MM.1S (cell line): ENCODE measurements around the gene SPATA25.

ENCODE experiments used
- DNase-seq: peaks from one replicate; pipeline ENCODE4 v3.0.0-alpha.2; 2015
- H2AFZ ChIP-seq: fragments of 300-600 bp; sonication (generic); 2 replicates; pipeline ENCODE4 v1.6.0; 2016; ENCODE audit warnings: antibody characterized with exemption, low read length
- H3F3A ChIP-seq: fragments of 300-600 bp; sonication (generic); 2 replicates; pipeline ENCODE4 v1.6.1; 2016; ENCODE audit warnings: mild to moderate bottlenecking, antibody characterized with exemption, low read length, moderate library complexity, mixed read lengths; ENCODE audit not compliant: insufficient read depth
- H3K27ac ChIP-seq: fragments of 300-600 bp; sonication (generic); 2 replicates; pipeline ENCODE4 v1.5.1; 2016; ENCODE audit warnings: mild to moderate bottlenecking, low read length
- H3K27me3 ChIP-seq: fragments of 300-600 bp; sonication (generic); replicated peaks from 2 replicates; pipeline ENCODE4 v1.6.0; 2016; ENCODE audit warnings: low read length; ENCODE audit not compliant: insufficient read depth
- H3K36me3 ChIP-seq: fragments of 300-600 bp; sonication (generic); replicated peaks from 2 replicates; pipeline ENCODE4 v1.6.1; 2016; ENCODE audit warnings: mild to moderate bottlenecking, low read length, mixed read lengths; ENCODE audit not compliant: insufficient read depth
- H3K4me1 ChIP-seq: fragments of 300-600 bp; sonication (generic); 2 replicates; pipeline ENCODE4 v1.6.1; 2016; ENCODE audit warnings: low read length, mixed read lengths
- H3K4me2 ChIP-seq: fragments of 300-600 bp; sonication (generic); 2 replicates; pipeline ENCODE4 v1.6.0; 2016; ENCODE audit warnings: low read depth, low read length
- H3K4me3 ChIP-seq: fragments of 300-600 bp; sonication (generic); 2 replicates; pipeline ENCODE4 v1.5.1; 2016; ENCODE audit warnings: low read length, mixed read lengths
- H3K79me2 ChIP-seq: fragments of 300-600 bp; sonication (generic); 2 replicates; pipeline ENCODE4 v1.6.1; 2016; ENCODE audit warnings: mixed run types, low read length, mixed read lengths
- H3K9ac ChIP-seq: fragments of 300-600 bp; sonication (generic); 2 replicates; pipeline ENCODE4 v1.6.1; 2016; ENCODE audit warnings: low read length, mixed read lengths
- H3K9me2 ChIP-seq: fragments of 300-600 bp; sonication (generic); replicated peaks from 2 replicates; pipeline ENCODE4 v1.6.1; 2016; ENCODE audit warnings: mild to moderate bottlenecking, low read length, mixed read lengths; ENCODE audit not compliant: insufficient read depth
- H3K9me3 ChIP-seq: fragments of 300-600 bp; sonication (generic); replicated peaks from 2 replicates; pipeline ENCODE4 v1.6.1; 2016; ENCODE audit warnings: mild to moderate bottlenecking, low read length, mixed read lengths; ENCODE audit not compliant: insufficient read depth
- H4K20me1 ChIP-seq: fragments of 300-600 bp; sonication (generic); 2 replicates; pipeline ENCODE4 v1.6.1; 2016; ENCODE audit warnings: mild to moderate bottlenecking, low read length, moderate library complexity, mixed read lengths; ENCODE audit not compliant: insufficient read depth
- CTCF ChIP-seq: fragments of 300-600 bp; sonication (generic); IDR thresholded peaks from 2 replicates; pipeline ENCODE4 v1.5.1; 2016; ENCODE audit warnings: antibody characterized with exemption, low read length, mixed read lengths
- EZH2 ChIP-seq: fragments of 300-600 bp; sonication (generic); optimal IDR thresholded peaks from 2 replicates; pipeline ENCODE3; 2017; ENCODE audit warnings: low read depth, mild to moderate bottlenecking, antibody characterized with exemption, low read length, mixed read lengths
- EZH2phosphoT487 ChIP-seq: fragments of 300-600 bp; sonication (generic); IDR thresholded peaks from 2 replicates; pipeline ENCODE4 v1.6.1; 2018; ENCODE audit warnings: antibody characterized with exemption, low read length

SPATA25 gene

GRCh38 chr20:45924391-45925261 lies 37.2 kb upstream of the SPATA25 start:
- H3K79me2 ChIP-seq: no peaks in the 10 kb centered on the region
- no peaks in the 10 kb centered on the region for H3F3A ChIP-seq
- H2AFZ ChIP-seq: no peak overlapping the region
- H3K4me1 ChIP-seq: no peaks in the 10 kb centered on the region
- H3K27me3 ChIP-seq: no peaks in the 10 kb centered on the region
- no peak for TF ChIP-seq EZH2phosphoT487
- TF ChIP-seq EZH2: no peak
- TF ChIP-seq CTCF: no peak
- H4K20me1 ChIP-seq: no peaks in the 10 kb centered on the region
- H3K27ac ChIP-seq: no peak overlapping the region
- no peaks in the 10 kb centered on the region for H3K9me3 ChIP-seq
- H3K9ac ChIP-seq: no peak overlapping the region
- H3K4me3 ChIP-seq: no peak overlapping the region
- no peaks in the 10 kb centered on the region for H3K36me3 ChIP-seq
- DNase-seq: no peak
- no peak overlapping the region for H3K4me2 ChIP-seq
- no peaks in the 10 kb centered on the region for H3K9me2 ChIP-seq

- Histone ChIP-seq H3K27me3 (no peaks in the 10 kb centered on the region), H3K4me2 (no peak overlapping the region), H4K20me1 (no peaks in the 10 kb centered on the region), H3K27ac (no peak overlapping the region), H3K9ac (no peak overlapping the region), H3K9me3 (no peaks in the 10 kb centered on the region), H3K4me3 (no peak overlapping the region), H3K4me1 (no peaks in the 10 kb centered on the region), H3K79me2 (no peaks in the 10 kb centered on the region), H3K9me2 (no peaks in the 10 kb centered on the region), H3K36me3 (no peaks in the 10 kb centered on the region), H3F3A (no peaks in the 10 kb centered on the region), H2AFZ (no peak overlapping the region)
- TF ChIP-seq EZH2phosphoT487 (no peak), EZH2 (no peak), CTCF (no peak)
- DNase-seq: no peak
These were observed 34.1 kb upstream of the SPATA25 start for GRCh38 chr20:45921337-45922189.

GRCh38 chr20:45920462-45921336 lies 33.3 kb upstream of the SPATA25 start:
- H3K4me1 ChIP-seq: no peaks in the 10 kb centered on the region

More at GRCh38 chr20:45920462-45921336, 33.3 kb upstream of the SPATA25 start:
- Histone ChIP-seq H2AFZ (no peak overlapping the region), H4K20me1 (no peaks in the 10 kb centered on the region), H3K27ac (no peak overlapping the region), H3K4me2 (no peak overlapping the region), H3K4me3 (no peak overlapping the region), H3K27me3 (no peaks in the 10 kb centered on the region), H3K9me2 (no peaks in the 10 kb centered on the region), H3K36me3 (no peaks in the 10 kb centered on the region), H3K79me2 (no peaks in the 10 kb centered on the region), H3K9me3 (no peaks in the 10 kb centered on the region), H3F3A (no peaks in the 10 kb centered on the region), H3K9ac (no peak overlapping the region)
- TF ChIP-seq CTCF (no peak), EZH2 (no peak), EZH2phosphoT487 (no peak)
- no peak for DNase-seq
